Kidney capillary endothelial cell (primary cell): ENCODE measurements around the gene ZMIZ2.
"Not testable (repeated sequence)": the region's sequence is repeated elsewhere in the genome, so short reads cannot be mapped to it uniquely, and the experiment has no call there.

Experiments
- DNase-seq: peaks from one replicate; pipeline ENCODE4 v3.0.0-alpha.2; 2018; ENCODE audit warnings: low spot score

The ZMIZ2 gene

DNA sequence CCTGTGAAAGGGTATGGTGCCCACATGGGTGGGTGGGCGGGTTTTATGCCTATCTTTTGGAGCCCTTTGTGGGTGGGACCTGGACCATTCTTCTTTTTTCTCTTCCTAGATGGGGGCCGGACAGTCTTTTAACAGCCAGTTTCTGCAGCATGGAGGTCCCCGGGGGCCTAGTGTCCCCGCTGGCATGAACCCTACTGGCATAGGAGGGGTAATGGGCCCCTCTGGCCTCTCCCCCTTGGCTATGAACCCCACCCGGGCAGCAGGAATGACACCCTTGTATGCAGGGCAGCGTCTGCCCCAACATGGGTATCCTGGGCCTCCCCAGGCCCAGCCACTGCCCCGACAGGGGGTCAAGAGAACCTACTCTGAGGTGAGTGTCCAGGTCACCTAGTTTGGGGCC lies 9.1 kb downstream of the ZMIZ2 start:
- no peak for DNase-seq

DNA sequence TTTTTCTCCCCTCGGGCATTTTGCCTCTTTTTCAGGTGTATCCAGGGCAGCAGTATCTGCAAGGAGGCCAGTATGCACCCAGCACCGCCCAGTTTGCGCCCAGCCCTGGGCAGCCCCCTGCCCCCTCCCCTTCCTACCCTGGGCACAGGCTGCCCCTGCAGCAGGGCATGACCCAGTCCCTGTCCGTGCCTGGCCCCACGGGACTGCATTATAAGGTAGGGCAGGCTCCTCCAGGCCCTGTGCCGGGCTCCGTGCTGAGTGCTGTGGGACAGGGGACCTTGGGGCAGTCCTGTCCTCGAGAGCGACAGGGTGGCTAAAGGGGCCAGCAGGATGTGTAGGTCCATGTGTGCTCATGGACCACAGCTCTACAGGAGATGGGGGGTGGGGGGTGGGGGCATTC lies 10.6 kb downstream of the ZMIZ2 start:
- DNase-seq: no peak

DNA sequence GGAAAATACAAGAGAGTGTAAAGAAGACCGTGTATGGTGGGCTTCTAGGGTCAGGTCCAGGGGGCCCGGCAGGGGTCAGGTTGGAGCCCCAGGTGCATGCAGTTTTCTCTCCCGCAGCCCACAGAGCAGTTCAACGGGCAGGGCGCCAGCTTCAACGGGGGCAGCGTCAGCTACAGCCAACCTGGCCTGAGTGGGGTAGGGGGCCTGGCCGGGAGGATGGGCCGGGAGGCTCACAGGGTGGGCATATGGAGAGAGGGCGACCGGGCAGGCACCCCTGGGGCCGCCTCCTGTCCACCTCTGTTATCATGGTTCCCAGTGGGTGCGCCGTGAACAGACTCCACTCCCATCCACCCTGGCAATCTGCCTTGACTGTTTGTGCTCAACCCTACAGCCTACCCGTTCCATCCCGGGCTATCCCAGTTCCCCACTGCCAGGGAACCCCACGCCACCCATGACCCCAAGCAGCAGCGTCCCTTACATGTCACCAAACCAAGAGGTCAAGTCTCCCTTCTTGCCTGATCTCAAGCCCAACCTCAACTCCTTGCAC lies 11.5 kb downstream of the ZMIZ2 start:
- DNase-seq: no peak

DNA sequence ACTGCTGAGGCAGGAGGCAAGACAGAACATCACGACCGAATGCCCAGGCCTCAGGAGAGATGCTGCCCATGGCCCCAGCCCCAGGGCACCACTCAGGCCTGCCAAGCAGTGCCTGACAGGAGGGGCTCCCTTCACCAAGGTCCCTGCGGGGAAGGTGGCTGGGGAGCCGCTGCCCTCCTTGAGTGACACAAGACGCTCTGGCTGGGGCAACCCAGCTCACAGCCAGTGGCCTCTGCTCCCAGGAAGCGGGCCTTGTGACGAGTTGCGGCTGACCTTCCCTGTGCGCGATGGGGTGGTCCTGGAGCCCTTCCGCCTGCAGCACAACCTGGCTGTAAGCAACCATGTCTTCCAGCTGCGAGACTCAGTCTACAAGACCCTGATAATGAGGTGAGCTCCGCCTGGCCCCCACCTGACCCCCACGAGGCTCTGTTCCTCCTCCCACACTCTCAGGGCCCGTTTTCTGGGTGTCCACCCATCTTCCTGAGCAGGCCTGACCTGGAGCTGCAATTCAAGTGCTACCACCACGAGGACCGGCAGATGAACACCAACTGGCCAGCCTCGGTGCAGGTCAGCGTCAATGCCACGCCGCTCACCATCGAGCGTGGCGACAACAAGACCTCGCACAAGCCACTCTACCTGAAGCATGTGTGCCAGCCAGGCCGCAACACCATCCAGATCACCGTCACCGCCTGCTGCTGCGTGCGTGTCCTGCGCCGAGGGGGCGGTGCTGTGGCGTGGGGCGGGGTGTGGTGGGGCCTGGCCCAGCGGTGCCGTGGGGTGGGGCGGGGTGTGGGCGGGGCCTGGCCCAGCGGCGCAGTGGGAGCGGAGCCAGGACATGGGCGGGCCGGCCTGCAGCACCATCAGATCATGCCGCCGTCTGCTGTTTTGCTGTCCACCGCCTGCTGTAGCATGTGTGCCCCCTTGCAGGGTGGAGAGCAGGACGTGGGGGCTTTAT lies 12.8 kb downstream of the ZMIZ2 start:
- no peak for DNase-seq

DNA sequence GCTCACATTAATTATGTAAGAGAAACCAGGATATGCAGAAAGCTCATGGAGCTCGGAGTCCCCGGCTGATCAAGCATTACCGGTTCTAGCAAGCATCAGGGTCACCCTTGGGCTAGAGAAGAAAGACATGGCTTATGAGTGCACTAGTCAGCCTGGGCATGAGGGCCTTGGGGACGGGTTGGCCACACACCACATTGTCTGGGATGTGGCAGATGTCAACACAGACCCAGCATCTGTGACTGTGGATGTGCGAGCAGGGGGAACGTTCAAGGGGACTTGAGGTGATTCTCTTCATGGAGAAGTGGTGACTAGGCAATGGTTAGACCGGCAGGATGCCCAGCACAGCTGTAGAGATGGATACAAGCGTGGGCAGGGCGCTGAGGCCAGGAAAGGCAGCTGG lies 13.7 kb downstream of the ZMIZ2 start:
- DNase-seq: no peak

DNA sequence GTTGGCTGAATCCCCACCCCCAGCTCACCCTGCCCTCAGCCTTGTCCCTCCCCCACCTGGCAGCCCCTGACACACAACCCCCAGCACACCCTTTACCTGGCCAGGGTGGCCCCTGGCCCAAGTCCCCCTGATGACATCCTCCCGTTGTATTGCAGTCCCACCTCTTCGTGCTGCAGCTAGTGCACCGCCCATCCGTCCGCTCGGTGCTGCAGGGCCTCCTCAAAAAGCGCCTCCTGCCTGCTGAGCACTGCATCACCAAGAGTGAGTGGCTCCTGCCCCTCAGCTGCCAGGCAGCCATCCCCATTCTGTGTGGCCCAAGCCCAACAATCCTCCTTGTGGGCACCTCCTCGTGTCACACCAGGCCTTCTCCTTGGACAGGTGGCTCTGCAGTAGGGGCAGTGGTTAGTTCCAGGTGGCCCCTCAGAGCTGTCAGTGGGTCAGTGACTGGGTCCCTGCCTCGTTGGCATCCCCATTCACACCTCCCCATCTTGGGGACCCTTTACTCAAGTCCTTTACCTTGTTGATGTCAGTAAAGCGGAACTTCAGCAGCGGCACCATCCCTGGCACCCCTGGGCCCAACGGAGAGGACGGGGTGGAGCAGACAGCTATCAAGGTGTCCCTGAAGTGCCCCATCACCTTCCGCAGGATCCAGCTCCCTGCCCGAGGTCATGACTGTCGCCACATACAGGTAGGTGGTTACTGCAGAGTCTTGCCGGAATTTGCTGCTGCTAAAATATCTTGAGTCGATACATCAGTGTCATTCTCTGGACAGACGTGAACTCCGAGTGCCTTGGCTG lies 14.3 kb downstream of the ZMIZ2 start:
- no peak for DNase-seq

DNA sequence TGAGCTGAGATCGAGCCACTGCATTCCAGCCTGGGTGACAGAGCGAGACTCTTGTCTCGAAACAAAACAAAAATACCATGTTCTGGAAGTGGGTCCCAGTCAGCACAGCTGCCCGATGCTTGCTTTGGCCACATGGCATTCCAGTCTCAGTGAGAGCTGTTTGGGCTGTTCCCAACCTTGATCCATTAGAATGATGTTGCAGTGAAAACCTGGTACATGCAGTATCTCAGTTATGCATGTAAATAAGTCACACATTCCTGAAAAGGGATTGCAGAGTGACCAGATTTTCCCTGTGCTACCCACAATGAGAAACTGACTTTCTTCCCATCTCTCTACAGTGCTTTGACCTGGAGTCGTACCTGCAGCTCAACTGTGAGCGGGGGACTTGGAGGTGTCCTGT lies 15.4 kb downstream of the ZMIZ2 start:
- no peak for DNase-seq

DNA sequence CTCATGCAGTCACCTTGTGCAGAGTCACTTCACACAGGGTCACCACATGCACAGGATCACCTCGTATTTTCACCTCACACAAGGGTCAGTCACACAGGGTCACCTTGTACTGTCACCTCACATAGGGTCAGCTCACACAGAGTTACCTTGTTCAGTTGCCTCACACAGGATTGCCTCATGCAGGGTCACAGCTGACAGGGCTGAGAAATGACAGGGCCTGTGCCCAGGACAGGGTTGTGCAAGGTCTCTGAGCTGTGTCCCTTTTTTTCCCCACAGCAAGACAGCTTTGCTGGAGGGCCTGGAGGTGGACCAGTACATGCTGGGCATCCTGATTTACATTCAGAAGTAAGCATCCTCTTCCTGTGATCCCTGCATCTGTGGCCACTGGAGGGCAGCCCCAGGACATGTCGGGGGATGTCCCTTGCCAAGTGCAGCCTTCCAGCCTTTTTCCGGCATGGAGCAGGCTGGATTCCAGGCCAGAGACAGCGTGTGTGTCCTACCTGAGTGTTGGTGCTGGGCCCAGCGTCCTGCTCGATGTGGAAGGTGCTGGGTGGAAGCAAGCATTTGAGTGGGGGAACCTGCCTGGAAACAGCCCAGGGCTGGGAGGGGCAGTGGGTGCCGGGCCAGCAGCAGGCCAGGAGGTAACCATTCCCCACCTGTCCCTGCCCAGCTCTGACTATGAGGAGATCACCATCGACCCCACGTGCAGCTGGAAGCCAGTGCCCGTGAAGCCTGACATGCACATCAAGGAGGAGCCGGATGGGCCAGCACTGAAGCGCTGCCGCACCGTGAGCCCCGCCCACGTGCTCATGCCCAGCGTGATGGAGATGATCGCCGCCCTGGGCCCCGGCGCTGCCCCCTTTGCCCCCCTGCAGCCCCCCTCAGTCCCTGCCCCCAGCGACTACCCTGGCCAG lies 16.3 kb downstream of the ZMIZ2 start:
- no peak for DNase-seq

DNA sequence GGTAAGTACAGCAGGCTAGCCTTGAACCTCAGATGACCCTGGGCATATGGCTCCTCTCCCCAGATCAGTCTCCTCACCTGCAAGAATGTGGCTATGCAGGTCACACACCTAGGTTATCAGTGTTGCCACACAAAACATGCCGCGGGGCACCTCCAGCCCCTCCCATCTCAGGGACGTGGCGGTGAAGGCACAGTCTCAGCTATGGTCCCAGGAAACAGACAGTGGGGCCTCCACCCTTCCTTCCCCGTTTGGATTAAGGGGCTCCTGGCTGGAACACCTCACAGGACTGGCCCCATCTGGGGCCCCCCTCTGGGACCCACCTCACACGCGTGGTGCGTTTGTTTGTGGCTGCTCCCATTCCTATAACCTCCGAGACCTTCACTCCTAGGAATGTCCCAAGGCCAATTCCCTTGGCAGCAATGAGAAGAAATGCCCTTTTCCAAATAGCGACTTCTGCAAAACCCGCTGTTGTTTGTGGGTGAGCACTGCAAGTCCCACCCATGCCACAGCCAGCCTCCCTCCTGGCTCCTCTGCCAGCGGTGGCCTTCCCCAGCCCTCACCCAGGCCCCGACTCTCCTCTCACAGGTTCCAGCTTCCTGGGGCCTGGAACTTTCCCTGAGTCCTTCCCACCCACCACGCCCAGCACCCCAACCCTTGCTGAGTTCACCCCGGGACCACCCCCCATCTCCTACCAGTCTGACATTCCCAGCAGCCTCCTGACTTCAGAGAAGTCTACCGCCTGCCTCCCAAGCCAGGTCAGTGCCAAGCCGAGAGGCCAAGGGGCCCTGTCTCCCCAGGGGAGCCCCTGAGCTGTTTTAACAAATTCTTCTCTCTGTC lies 17.1 kb downstream of the ZMIZ2 start:
- no peak for DNase-seq

DNA sequence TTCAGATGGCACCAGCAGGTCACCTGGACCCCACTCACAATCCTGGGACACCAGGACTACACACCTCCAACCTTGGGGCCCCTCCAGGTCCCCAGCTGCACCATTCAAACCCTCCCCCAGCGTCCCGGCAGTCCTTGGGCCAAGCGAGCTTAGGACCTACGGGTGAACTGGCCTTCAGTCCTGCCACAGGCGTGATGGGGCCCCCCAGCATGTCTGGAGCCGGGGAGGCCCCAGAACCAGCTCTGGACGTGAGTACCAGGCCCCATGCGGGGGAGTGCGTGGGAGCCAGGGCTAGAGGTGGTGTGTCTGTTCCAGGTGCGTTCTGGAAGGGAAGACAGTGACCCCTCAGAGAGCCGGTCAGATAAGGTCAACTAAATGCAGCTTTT lies 17.8 kb downstream of the ZMIZ2 start:
- no peak for DNase-seq

DNA sequence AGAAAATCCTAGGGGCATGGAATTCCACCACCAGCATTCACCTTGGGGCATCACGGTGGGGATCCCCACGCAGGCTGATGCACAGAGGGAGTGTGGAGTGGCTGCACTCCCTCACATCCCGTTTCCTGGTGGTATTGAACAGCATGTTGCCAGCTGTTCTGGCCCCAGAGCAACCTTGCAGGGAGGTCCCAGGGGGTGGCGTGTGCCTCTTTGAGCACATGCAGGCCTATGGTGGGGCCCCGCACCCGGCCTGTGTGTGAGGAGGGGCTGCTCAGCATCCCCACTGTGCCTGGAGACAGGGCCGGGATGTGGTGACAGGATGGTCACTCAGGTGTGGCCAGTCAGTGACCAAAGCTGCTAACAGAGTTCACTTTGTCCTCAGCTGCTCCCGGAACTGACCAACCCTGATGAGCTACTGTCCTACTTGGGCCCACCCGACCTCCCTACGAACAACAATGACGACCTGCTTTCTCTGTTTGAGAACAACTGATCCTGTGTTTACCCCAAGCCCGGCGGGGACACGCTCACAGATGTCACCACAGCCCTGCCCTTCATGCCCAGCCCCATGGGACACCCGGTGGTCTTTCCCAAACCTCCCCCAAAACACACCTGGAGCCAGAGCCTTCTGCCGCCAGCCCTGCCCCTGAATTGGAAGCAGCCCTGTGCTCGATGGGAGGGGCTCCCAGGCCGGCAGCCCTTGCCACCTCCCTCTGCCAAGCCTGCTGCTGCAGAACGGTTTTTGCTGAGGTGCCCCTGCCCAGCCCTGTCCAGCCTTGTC lies 18.7 kb downstream of the ZMIZ2 start:
- no peak for DNase-seq

DNA sequence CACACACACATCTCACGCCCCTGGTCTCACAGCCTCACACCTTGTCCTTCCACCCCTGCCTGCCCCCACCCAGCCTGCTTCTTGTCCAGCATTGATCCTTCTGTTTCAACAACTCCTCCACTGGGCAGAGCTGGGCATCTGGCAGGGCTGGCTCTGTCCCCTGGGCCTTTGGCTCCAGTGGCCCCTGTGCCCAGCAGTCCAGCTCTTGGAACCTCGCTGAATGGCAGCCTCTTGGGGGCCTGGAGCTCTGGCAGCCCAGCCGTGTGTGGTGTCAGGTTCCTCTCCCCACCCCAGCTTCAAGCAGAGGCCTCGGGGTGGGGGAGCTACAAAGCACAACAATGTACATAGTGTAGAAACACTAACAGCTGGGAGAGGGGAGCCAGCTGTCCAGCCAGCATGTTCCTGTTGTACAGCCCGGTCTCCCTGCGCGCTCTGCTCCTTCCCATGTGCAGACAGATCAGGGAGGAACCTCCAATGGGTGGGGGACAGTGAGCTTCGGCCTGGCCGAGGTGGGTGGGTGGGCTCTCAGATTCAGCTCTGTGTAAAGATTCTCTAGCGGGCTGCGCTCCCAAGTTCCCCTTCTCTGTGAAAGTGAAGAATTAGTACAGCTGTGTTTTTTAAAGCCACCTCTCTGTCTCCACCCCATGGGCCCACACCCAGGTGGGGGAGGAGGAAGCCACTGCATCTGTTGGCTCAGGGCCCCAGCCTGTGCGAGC lies 19.4 kb downstream of the ZMIZ2 start:
- no peak for DNase-seq

DNA sequence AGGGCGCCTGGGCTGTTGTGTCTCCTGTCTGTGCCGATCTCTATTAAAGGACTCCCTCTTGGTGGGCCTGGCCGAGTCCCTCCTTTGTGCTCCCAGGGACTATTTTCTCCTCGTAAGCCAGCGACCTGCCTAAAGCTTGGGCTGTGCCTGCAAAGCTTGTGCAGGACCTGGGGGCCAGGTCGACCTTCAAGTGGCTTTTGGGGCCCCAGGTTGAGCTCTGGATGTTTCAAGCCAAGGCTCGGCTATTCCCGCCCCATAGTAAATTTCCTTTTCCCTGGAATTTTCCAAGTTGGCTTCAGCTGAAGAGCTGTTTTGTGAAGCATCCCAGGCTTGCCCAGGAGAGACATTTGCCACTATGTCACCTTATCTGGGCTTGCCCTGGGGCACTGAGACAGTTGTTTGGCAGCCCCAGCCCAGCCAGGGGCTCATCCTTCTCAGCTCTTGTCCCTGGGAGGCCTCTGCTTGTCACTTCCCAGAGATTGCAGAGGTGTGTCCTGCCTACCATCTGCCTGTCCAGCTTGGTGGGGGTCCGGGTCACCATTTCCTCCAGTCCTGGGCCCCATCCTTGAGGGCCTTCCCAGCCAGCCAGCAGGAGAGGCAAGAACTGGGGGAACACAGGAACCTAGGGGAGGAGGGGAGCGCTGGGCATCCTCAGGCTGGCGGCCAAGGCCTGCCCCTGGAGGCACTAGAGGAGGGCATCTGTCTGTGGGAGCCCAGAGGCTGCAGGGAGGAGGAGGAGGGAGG lies 20.2 kb downstream of the ZMIZ2 start:
- no peak for DNase-seq

DNA sequence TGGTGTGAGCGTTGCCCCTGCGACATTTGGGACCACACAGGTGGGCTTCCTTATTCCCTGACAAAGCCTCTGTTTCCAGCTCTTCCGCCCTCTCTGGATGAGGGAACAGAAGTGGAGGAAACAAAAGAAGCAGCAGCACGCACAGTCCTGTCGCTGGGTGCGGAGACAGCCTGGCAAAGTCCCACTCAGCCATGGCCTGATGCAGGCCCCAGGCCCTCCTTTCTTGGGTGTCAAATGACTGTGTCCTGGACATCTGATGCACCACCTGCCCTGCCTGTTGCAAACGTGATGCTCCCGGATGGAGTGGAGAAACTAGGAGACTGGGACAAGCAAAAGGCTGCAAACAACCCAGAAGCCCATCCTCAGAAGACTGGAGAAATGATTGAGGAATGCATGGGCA lies 20.7 kb downstream of the ZMIZ2 start:
- no peak for DNase-seq

DNA sequence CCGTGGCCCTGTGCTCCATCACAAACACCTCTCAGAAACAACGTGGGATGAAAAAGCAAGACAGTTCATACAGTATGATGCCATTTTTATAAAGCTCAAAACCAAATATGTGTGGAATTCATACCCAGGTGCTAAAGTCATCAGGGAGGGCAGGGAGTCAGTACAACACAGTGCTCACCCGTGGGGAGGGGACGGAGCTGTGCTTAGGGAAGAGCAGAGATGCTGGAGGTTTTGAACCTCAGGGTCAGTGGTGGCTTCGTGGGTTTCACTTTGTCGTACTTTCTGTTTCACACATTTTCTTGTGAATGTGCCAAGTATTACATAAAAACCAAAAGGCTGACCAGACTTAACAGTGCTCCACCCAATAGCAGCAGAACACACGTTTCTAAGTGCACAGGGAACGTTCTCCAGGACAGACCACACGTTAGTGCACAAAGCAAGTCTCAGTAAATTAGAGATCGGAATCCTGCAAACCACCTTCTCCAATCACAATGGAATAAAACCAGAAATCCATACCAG lies 21.2 kb downstream of the ZMIZ2 start:
- DNase-seq: no peak

DNA sequence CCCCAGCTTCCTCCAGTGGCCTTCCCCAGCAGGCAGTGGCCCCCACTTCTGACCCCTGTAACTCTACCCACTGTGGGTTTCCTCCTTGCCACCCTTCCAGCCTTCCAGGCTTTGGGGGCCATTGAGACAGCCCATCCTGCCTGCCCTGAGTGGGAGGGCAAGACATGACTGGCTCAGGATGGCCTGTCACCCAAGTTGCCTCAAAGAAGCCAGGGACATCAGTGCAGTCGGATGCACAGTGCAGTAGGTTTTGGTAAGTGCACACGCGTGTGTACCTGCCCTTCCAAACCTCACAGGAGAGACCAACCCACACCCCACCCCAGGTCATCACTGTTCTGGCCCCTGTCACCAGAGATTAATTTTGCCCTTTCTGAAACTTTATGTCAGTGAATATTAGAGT lies 22.7 kb downstream of the ZMIZ2 start:
- DNase-seq: no peak

DNA sequence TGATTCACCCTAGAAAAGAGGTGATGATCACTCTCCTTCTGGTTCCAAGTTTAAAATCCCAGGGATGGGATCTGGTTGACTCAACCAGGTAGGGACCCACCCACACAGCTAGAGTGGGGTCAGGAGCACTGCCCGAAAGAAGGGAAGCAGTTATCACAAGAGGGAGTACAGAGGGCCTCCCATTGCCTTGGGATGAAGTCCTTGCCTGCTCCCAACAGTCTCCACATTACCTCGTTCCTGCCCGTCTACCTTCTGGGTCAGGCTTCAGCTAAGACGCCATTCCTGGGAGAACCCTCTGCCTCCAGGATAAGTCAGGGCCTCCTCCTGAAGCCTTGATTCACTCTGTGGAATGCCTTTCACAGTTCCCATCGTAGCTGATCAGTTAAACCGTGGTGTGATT lies 23.8 kb downstream of the ZMIZ2 start:
- no peak for DNase-seq

DNA sequence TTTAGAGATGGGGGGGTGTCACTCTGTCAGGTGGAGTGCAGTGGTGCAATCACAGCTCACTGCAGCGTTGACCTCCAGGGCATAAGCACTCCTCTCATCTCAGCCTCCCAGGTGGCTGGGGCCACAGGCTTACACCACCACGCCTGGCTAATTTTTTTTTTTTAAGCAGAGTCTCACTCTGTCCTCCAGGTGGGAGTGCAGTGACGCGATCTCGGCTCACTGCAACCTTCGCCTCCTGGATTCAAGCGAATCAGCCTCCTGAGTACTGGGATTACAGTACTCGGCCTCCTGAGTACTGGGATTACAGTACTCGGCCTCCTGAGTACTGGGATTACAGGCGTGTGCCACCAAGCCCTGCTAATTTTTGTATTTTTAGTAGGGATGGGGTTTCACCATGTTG lies 24.2 kb downstream of the ZMIZ2 start:
- no peak for DNase-seq

DNA sequence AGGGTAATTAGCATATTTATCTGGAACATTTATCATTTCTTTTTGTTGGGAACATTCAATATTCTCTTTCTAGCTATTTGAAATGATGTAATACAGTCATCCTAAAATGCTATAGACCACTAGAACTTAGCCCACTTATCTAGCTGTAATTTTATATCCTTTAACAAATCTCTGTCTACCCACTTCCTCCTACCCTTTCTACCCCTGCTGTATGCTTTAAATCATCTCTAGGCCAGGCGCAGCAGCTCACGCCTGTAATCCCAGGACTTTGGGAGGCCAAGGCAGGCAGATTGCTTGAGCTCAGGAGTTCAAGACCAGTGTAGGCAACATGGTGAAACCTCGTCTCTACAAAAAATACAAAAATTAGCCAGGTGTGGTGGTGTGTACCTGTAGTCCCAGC lies 25.8 kb downstream of the ZMIZ2 start:
- DNase-seq: not testable (repeated sequence)
